IMR-90 (cell line): Measurements from ENCODE around the gene SCARB1. TPM values are rescaled to one million over a fixed set of nuclear protein-coding genes. Genes with fewer than 3 reads are reported as not detected.

Experiments
- ATAC-seq: fragments of 200-7000 bp; cut with Tn5 transposase; 2 replicates; pipeline ENCODE4 v1.9.1; 2020; ENCODE audit warnings: low read depth, mild to moderate bottlenecking, moderate library complexity
- BruUV-seq: library from RNA; stranded (reverse); fragments of 400-500 nt; replicated peaks from 2 replicates; lab custom pipeline; 2021; lab: Mats Ljungman, UMichigan
- CTCF ChIA-PET: fragments of 300-600 bp; formaldehyde crosslinking; extraction: SDS; loops from one replicate; lab custom pipeline; 2021; ENCODE audit warnings: antibody characterized with exemption; lab: Yijun Ruan, JAX
- POLR2A ChIA-PET: fragments of 300-600 bp; sonication (Branson Sonifier 250); formaldehyde crosslinking; loops from one replicate; lab custom pipeline; 2022; ENCODE audit warnings: antibody characterized with exemption; ENCODE audit not compliant: unreplicated experiment; lab: Charles Lee
- DNase-seq: peaks from one replicate; pipeline ENCODE4 v3.0.0; 2013
- H2AFZ ChIP-seq: replicated peaks from 2 replicates; pipeline ENCODE3; 2013; ENCODE audit warnings: low read length, mild to moderate bottlenecking; ENCODE audit not compliant: poor library complexity
- H2AK5ac ChIP-seq: 2 replicates; pipeline ENCODE4 v1.6.1; 2013; ENCODE audit warnings: low read depth, low read length, inconsistent platforms
- H2AK9ac ChIP-seq: replicated peaks from 2 replicates; pipeline ENCODE3; 2013; ENCODE audit warnings: mild to moderate bottlenecking, low read depth, low read length, moderate library complexity; ENCODE audit not compliant: poor library complexity
- H2BK120ac ChIP-seq: 2 replicates; pipeline ENCODE4 v1.6.1; 2013; ENCODE audit warnings: low read depth, low read length, inconsistent platforms
- H2BK15ac ChIP-seq: 3 replicates; pipeline ENCODE4 v1.6.1; 2013; ENCODE audit warnings: low read depth, low read length, inconsistent platforms
- H2BK20ac ChIP-seq: 2 replicates; pipeline ENCODE4 v1.6.1; 2013; ENCODE audit warnings: low read depth, mild to moderate bottlenecking, inconsistent platforms, low read length, moderate library complexity
- H2BK5ac ChIP-seq: 2 replicates; pipeline ENCODE4 v1.6.1; 2013; ENCODE audit warnings: mild to moderate bottlenecking, low read depth, low read length, inconsistent platforms; ENCODE audit not compliant: poor library complexity, severe bottlenecking
- H3K14ac ChIP-seq: replicated peaks from 2 replicates; pipeline ENCODE4 v1.6.1; 2013; ENCODE audit warnings: low read depth, low read length, inconsistent platforms
- H3K18ac ChIP-seq: 2 replicates; pipeline ENCODE4 v1.6.1; 2013; ENCODE audit warnings: low read depth, low read length, control low read depth
- H3K23ac ChIP-seq: 2 replicates; pipeline ENCODE4 v1.6.1; 2013; ENCODE audit warnings: low read depth, low read length, inconsistent platforms
- H3K27ac ChIP-seq: 2 replicates; pipeline ENCODE4 v1.5.1; 2013; ENCODE audit warnings: mild to moderate bottlenecking, control low read depth, low read length; ENCODE audit not compliant: insufficient read depth
- H3K27me3 ChIP-seq: 2 replicates; pipeline ENCODE4 v1.6.1; 2013; ENCODE audit warnings: low read length; ENCODE audit not compliant: control insufficient read depth, insufficient read depth
- H3K36me3 ChIP-seq: 2 replicates; pipeline ENCODE4 v1.6.1; 2013; ENCODE audit warnings: low read length, mixed read lengths; ENCODE audit not compliant: control insufficient read depth, insufficient read depth
- H3K4ac ChIP-seq: 2 replicates; pipeline ENCODE4 v1.6.1; 2013; ENCODE audit warnings: low read depth, low read length, inconsistent platforms
- H3K4me1 ChIP-seq: 2 replicates; pipeline ENCODE4 v1.6.1; 2013; ENCODE audit warnings: low read length, mixed read lengths; ENCODE audit not compliant: control insufficient read depth, insufficient read depth
- H3K4me2 ChIP-seq: 2 replicates; pipeline ENCODE4 v1.6.1; 2013; ENCODE audit warnings: low read depth, mild to moderate bottlenecking, control low read depth, low read length, moderate library complexity
- H3K4me3 ChIP-seq: 2 replicates; pipeline ENCODE4 v1.5.1; 2013; ENCODE audit warnings: low read depth, mild to moderate bottlenecking, control low read depth, low read length, moderate library complexity; ENCODE audit not compliant: insufficient read depth
- H3K56ac ChIP-seq: 2 replicates; pipeline ENCODE4 v1.6.1; 2013; ENCODE audit warnings: low read length, inconsistent platforms; ENCODE audit not compliant: insufficient read depth; ENCODE audit errors: extremely low read depth
- H3K79me1 ChIP-seq, 2 experiments: 2 replicates each; pipeline ENCODE4 v1.6.1; 2013; ENCODE audit warnings: low read length in 2 of 2, inconsistent platforms in 1 of 2, low read depth in 1 of 2
- H3K9ac ChIP-seq: 2 replicates; pipeline ENCODE4 v1.6.1; 2013; ENCODE audit warnings: low read depth, low read length, control low read depth
- H3K9me1 ChIP-seq: 2 replicates; pipeline ENCODE4 v1.6.1; 2013; ENCODE audit warnings: low read length, inconsistent platforms; ENCODE audit not compliant: insufficient read depth
- H3K9me3 ChIP-seq: 2 replicates; pipeline ENCODE4 v1.6.1; 2013; ENCODE audit warnings: low read length; ENCODE audit not compliant: control insufficient read depth, insufficient read depth
- H4K20me1 ChIP-seq: 2 replicates; pipeline ENCODE4 v1.6.1; 2013; ENCODE audit warnings: low read length, inconsistent platforms; ENCODE audit not compliant: insufficient read depth
- H4K5ac ChIP-seq: 2 replicates; pipeline ENCODE4 v1.6.1; 2013; ENCODE audit warnings: mild to moderate bottlenecking, low read depth, low read length, control low read depth
- H4K8ac ChIP-seq, 2 experiments: 2 replicates each; pipeline ENCODE4 v1.6.1; 2013; ENCODE audit warnings: low read depth in 2 of 2, low read length in 2 of 2, control low read depth in 1 of 2, inconsistent platforms in 1 of 2
- H4K91ac ChIP-seq: 2 replicates; pipeline ENCODE4 v1.6.1; 2013; ENCODE audit warnings: low read depth, low read length, inconsistent platforms; ENCODE audit not compliant: insufficient read depth
- BHLHE40 ChIP-seq: fragments of 150-350 bp; IDR thresholded peaks from 2 replicates; pipeline ENCODE4 v1.6.1; 2016; ENCODE audit warnings: mild to moderate bottlenecking, low read depth, low read length
- WGBS, 2 experiments: methylation state at CpG; one replicate each; pipeline versions ENCODE4 v1.1.5 to v1.1.7; 2013; ENCODE audit warnings: missing lambda C conversion rate in 2 of 2; ENCODE audit not compliant: insufficient read length in 1 of 2; ENCODE audit errors: extremely low coverage in 2 of 2; 5-methylcytosine and 5-hydroxymethylcytosine counted together
- dilution Hi-C: fragments of 300-500 bp; cut with HindIII; formaldehyde crosslinking; loops from one replicate; pipeline ENCODE4 v1.14.3; 2018; ENCODE audit warnings: low sequenced_read_pairs; ENCODE audit not compliant: unreplicated experiment
- in situ Hi-C: fragments of 300-500 bp; cut with MboI; formaldehyde crosslinking; loops from 3 replicates; pipeline ENCODE4 v1.14.3; 2019; ENCODE audit warnings: low sequenced_read_pairs, inconsistent platforms, mixed read lengths
- intact Hi-C: fragments of 100-400 bp; cut with micrococcal nuclease; formaldehyde crosslinking; loops from 2 replicates; pipeline ENCODE4 v1.10.0; 2022
- polyA plus RNA-seq, 3 experiments: library from polyadenylated mRNA; depleted of rRNA; stranded (reverse); fragments of >200 nt; gene quantifications; 2 replicates each; pipeline ENCODE4 v1.2.3, GENCODE V29; 2012; ENCODE audit warnings: low replicate concordance in 1 of 3
- total RNA-seq: library from RNA; depleted of rRNA; stranded (reverse); fragments of >200 nt; gene quantifications from 2 replicates; pipeline ENCODE4 v1.2.3, GENCODE V29; 2012

The SCARB1 gene
- total and polyA plus RNA-seq, 2 of the 4 experiments (the other 2 are of a cell fraction): 3.0 to 24.8 TPM

- intact Hi-C loops: no loop called here
- POLR2A ChIA-PET: no interaction called here
- H2BK5ac ChIP-seq: no peak overlapping the region
Observed at GRCh38 chr12:124782132-124782531, 81.5 kb downstream of the SCARB1 start.

More at GRCh38 chr12:124782132-124782531, 81.5 kb downstream of the SCARB1 start:
- Histone ChIP-seq H4K20me1 (no peaks in the 10 kb centered on the region), H3K36me3 (no peaks in the 10 kb centered on the region), H2AK5ac (no peak overlapping the region), H3K4ac (no peak overlapping the region), H3K9ac (no peak overlapping the region), H2AK9ac (no peak overlapping the region), H3K4me2 (no peak overlapping the region), H3K4me1 (peaks cover 2% of the 10 kb centered on the region; the same call in 1 of the 2 replicates), H2BK20ac (no peak overlapping the region), H3K18ac (no peak overlapping the region), H3K23ac (no peak overlapping the region), H3K56ac (no peak overlapping the region), H2AFZ (no peak overlapping the region), H3K79me1 (no peaks in the 10 kb centered on the region), H4K5ac (no peak overlapping the region), H4K91ac (no peak overlapping the region), H4K8ac (no peak overlapping the region), H3K14ac (no peak overlapping the region), H3K27me3 (no peaks in the 10 kb centered on the region), H3K9me3 (no peaks in the 10 kb centered on the region), H3K9me1 (peaks cover 5% of the 10 kb centered on the region; the same call in 1 of the 2 replicates), H3K4me3 (no peak overlapping the region), H2BK15ac (no peak overlapping the region), H3K27ac (no peak overlapping the region), H2BK120ac (no peak overlapping the region)
- in situ Hi-C loops: no loop called here
- no peak for ATAC-seq
- no TSS peak for BruUV-seq
- WGBS, 2 experiments: 100% methylated on average over 1 of the region's 2 CpGs; no CpG with 5 or more reads in 1 of the 2 experiments
- dilution Hi-C loops: no loop called here
- no peak for DNase-seq
- CTCF ChIA-PET: no interaction called here
- TF ChIP-seq BHLHE40: no peak
